ENCODE results near the gene EGF.

DNA sequence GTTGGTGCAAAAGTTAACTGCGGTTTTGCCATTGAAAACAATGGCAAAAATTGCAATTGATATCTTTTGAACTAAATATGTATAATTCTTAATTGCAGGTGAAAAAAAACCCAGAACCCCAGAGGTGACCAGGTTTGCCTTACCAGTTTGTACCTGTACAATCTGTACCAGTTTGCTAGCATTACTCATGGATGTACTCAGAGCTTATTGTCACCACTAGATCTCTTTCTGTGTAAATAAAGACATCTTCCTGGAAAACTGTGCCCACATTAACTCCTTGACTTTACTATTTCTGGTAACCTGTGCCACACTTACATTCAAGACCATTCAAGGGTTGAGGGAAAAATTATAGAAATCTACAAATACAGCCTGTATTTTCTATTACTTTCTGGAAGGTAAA, 146.0 kb downstream of the EGF start:
- TF ChIP-seq CTCF (IDR thresholded peaks at IDR 0.05) = no peak
- TF ChIP-seq POLR2A (IDR thresholded peaks at IDR 0.05) = no peak
